Keratinocyte (primary cell): ENCODE data around the gene RPL32. TPM values are rescaled to one million over a fixed set of nuclear protein-coding genes. Genes with fewer than 3 reads are reported as not detected.

ENCODE experiments used
- DNase-seq: peaks from one replicate; pipeline ENCODE4 v3.0.0-alpha.2; 2011; ENCODE audit warnings: low read depth, missing footprints, low spot score
- FAIRE-seq: peaks from 2 replicates; lab custom pipeline; 2011; peaks lifted over from hg19 to GRCh38; lab: Jason Lieb, UNC
- H2AFZ ChIP-seq: 2 replicates; pipeline ENCODE4 v1.6.0; 2012; ENCODE audit warnings: low read length, control low read depth, inconsistent platforms; ENCODE audit not compliant: control insufficient read depth
- H3K27ac ChIP-seq: 2 replicates; pipeline ENCODE4 v1.5.1; 2011; ENCODE audit warnings: low read length; ENCODE audit not compliant: control insufficient read depth, insufficient read depth
- H3K27me3 ChIP-seq: 3 replicates; pipeline ENCODE4 v1.6.0; 2011; ENCODE audit warnings: low read length; ENCODE audit not compliant: control insufficient read depth, insufficient read depth; ENCODE audit errors: extremely low read depth
- H3K36me3 ChIP-seq, 2 experiments: 2 replicates in 1 of 2; 3 replicates in 1 of 2; pipeline ENCODE4 v1.5.1; 2011; ENCODE audit warnings: low read length in 2 of 2, mild to moderate bottlenecking in 1 of 2; ENCODE audit not compliant: control insufficient read depth in 2 of 2, insufficient read depth in 2 of 2; ENCODE audit errors: extremely low read depth in 1 of 2
- H3K4me1 ChIP-seq: 3 replicates; pipeline ENCODE4 v1.5.1; 2011; ENCODE audit warnings: low read length; ENCODE audit not compliant: control insufficient read depth, insufficient read depth; ENCODE audit errors: extremely low read depth
- H3K4me2 ChIP-seq: 3 replicates; pipeline ENCODE4 v1.6.0; 2011; ENCODE audit warnings: low read depth, low read length; ENCODE audit not compliant: control insufficient read depth, insufficient read depth; ENCODE audit errors: extremely low read depth
- H3K4me3 ChIP-seq, 3 experiments: fragments of 200-600 bp in 1 of 3; sonication (generic) in 1 of 3; 2 replicates in 2 of 3; 3 replicates in 1 of 3; pipeline ENCODE4 v1.5.1; 2011 to 2016; ENCODE audit warnings: low read length in 3 of 3, mild to moderate bottlenecking in 3 of 3, control low read depth in 2 of 3, inconsistent platforms in 1 of 3, low read depth in 1 of 3, mixed read lengths in 1 of 3, mixed run types in 1 of 3, moderate library complexity in 1 of 3; ENCODE audit not compliant: control insufficient read depth in 2 of 3, insufficient read depth in 2 of 3; ENCODE audit errors: extremely low read depth in 1 of 3
- H3K79me2 ChIP-seq: 2 replicates; pipeline ENCODE4 v1.6.0; 2012; ENCODE audit warnings: low read length; ENCODE audit not compliant: control insufficient read depth, insufficient read depth
- H3K9ac ChIP-seq: 3 replicates; pipeline ENCODE4 v1.6.0; 2011; ENCODE audit warnings: low read length; ENCODE audit not compliant: control insufficient read depth, insufficient read depth; ENCODE audit errors: extremely low read depth
- H3K9me1 ChIP-seq: 3 replicates; pipeline ENCODE4 v1.6.0; 2011; ENCODE audit warnings: low read length; ENCODE audit not compliant: control insufficient read depth, insufficient read depth; ENCODE audit errors: extremely low read depth
- H3K9me3 ChIP-seq: 2 replicates; pipeline ENCODE4 v1.5.1; 2012; ENCODE audit warnings: low read depth, low read length; ENCODE audit not compliant: control insufficient read depth
- H4K20me1 ChIP-seq: 3 replicates; pipeline ENCODE4 v1.6.0; 2011; ENCODE audit warnings: low read length; ENCODE audit not compliant: control insufficient read depth, insufficient read depth; ENCODE audit errors: extremely low read depth
- EZH2 ChIP-seq: IDR thresholded peaks from one replicate; pipeline ENCODE4 v1.6.1; 2012; ENCODE audit warnings: inconsistent platforms, mild to moderate bottlenecking, low read length, moderate library complexity
- dilution Hi-C: fragments of 300-500 bp; cut with MboI; formaldehyde crosslinking; loops from one replicate; pipeline ENCODE4 v1.7.0; 2020; ENCODE audit warnings: low sequenced_read_pairs; ENCODE audit not compliant: extremely low pct_ligation_motif_present
- polyA plus RNA-seq, 5 experiments: library from polyadenylated mRNA; depleted of rRNA in 3 of 5; stranded (reverse) in 3 of 5; stranded (forward) in 1 of 5; unstranded in 1 of 5; fragments of >200 nt; gene quantifications; 1 replicate in 1 of 5; 2 replicates in 3 of 5; 3 replicates in 1 of 5; pipeline versions ENCODE4 v1.2.1 to v1.2.3, GENCODE V29; 2011 to 2012; ENCODE audit warnings: missing spikeins in 2 of 5, low read depth in 1 of 5, low replicate concordance in 1 of 5
- TF ChIP-seq, protein P1 (sequence below), 3 experiments: IDR thresholded peaks in 1 of 3; conservative IDR thresholded peaks in 1 of 3; optimal IDR thresholded peaks in 1 of 3; 2 replicates in 2 of 3; 3 replicates in 1 of 3; pipeline versions ENCODE3 to v1.5.1; 2011; ENCODE audit warnings: low read length in 3 of 3, mild to moderate bottlenecking in 3 of 3, moderate library complexity in 2 of 3, control low read depth in 1 of 3, inconsistent platforms in 1 of 3; ENCODE audit not compliant: insufficient read depth in 2 of 3; ENCODE audit errors: extremely low read depth in 1 of 3

RPL32 gene
- polyA plus RNA-seq, 1 donor (not counting 4 experiments of a cell fraction or from before 2014, with no cell fraction given) = 2,534 TPM

DNA sequence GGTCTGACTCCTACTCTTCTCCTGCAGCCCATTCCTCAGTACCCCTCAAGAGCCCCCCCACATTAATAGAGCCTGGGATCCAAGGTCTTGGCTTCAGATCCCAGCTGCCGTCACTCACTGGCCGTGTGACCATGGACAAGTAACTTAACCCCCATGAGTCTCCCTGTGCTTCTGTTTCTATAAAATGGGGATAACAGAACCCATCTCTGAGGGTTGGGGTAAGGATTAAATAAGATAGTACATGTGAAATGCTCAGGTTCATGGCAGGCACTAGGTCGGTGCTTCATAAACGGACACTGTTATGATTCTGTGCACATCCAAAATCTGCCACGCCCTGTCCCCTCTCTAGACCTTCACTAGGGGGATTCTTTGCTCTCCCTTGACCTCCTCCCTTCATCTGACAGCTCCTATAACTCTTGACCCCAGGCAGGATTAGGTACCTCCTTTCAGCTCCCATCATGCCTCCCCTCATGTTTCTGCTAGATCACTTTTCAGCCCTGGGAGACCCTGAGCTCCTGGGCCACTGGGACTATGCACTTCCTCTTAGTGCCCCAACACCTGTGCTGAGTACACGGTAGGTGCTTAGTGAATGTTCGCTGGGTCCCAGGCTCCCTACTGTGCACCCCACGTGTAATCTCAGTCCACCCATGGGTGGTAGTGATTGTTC, 43.3 kb downstream of the RPL32 start:
- Histone ChIP-seq H3K79me2 (no peaks in the 10 kb centered on the region), H3K4me2 (no peak overlapping the region), H2AFZ (no peak overlapping the region), H3K9me3 (no peaks in the 10 kb centered on the region), H3K27ac (no peak overlapping the region), H3K36me3 (no peaks in the 10 kb centered on the region), H3K9me1 (no peaks in the 10 kb centered on the region), H3K4me1 (no peaks in the 10 kb centered on the region), H3K9ac (no peak overlapping the region), H3K27me3 (peaks cover 14% of the 10 kb centered on the region), H3K4me3 (no peak overlapping the region), H4K20me1 (no peaks in the 10 kb centered on the region)
- dilution Hi-C loops = no loop called here
- TF ChIP-seq EZH2 = no peak
- TF ChIP-seq, protein P1, sequence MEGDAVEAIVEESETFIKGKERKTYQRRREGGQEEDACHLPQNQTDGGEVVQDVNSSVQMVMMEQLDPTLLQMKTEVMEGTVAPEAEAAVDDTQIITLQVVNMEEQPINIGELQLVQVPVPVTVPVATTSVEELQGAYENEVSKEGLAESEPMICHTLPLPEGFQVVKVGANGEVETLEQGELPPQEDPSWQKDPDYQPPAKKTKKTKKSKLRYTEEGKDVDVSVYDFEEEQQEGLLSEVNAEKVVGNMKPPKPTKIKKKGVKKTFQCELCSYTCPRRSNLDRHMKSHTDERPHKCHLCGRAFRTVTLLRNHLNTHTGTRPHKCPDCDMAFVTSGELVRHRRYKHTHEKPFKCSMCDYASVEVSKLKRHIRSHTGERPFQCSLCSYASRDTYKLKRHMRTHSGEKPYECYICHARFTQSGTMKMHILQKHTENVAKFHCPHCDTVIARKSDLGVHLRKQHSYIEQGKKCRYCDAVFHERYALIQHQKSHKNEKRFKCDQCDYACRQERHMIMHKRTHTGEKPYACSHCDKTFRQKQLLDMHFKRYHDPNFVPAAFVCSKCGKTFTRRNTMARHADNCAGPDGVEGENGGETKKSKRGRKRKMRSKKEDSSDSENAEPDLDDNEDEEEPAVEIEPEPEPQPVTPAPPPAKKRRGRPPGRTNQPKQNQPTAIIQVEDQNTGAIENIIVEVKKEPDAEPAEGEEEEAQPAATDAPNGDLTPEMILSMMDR (optimal IDR thresholded peaks at IDR 0.05 in 1 of 3, IDR thresholded peaks at IDR 0.05 in 1 of 3, conservative IDR thresholded peaks at IDR 0.05 in 1 of 3; ENCODE audit: extremely low read depth in 1 of 3, insufficient read depth in 2 of 3, low read length in 3 of 3) = no peak
- no peak for FAIRE-seq
- no peak for DNase-seq

DNA sequence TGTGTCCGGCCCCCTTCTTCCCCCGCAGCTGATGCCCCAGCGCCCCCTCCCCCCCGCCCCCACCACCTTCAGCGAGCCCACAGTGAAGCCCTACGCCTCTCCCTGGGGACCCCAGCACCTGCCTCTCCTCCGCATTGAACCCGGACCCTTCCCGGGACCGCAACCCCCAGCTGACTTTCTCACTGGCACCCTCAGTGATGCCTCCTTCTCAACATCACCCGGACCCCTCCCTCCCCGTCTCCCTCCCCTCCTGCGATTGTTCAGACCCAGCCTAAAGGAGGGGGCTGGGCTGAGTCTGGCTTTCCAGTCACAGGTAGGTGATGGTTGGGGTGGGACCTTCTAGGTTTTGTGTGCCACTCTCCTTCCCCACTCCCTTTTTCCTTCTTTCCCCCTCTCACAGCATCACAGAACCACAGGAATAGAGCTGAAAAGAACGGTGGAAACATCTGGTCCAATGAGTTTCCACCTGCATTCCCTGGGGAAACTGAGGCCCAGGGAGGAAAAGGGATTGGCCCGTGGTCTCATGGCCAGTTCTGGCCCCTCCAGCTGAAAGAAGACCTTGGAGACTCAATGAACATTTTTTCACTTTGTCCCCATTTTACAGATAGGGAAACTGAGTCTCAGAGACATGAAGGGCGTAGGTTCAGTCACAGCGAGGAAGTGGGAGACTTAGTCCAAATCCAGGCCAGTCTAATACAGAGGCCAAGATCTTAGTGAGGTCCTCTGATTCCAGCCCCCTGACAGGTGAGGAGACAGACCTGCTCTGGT, 44.1 kb downstream of the RPL32 start:
- FAIRE-seq (no peak), DNase-seq (no peak)
- Histone ChIP-seq H3K9me1 (no peaks in the 10 kb centered on the region), H3K9me3 (no peaks in the 10 kb centered on the region), H4K20me1 (no peaks in the 10 kb centered on the region), H3K79me2 (no peaks in the 10 kb centered on the region), H3K4me3 (no peak overlapping the region), H3K27ac (no peak overlapping the region), H3K36me3 (no peaks in the 10 kb centered on the region), H3K27me3 (peaks cover 14% of the 10 kb centered on the region), H3K9ac (no peak overlapping the region), H2AFZ (no peak overlapping the region), H3K4me2 (no peak overlapping the region), H3K4me1 (no peaks in the 10 kb centered on the region)
- TF ChIP-seq, protein P1 (optimal IDR thresholded peaks at IDR 0.05 in 1 of 3, IDR thresholded peaks at IDR 0.05 in 1 of 3, conservative IDR thresholded peaks at IDR 0.05 in 1 of 3; ENCODE audit: extremely low read depth in 1 of 3, insufficient read depth in 2 of 3, low read length in 3 of 3) = no peak
- TF ChIP-seq EZH2 = no peak
- dilution Hi-C loops = no loop called here
